LHCN-M2 (cell line): ENCODE results near the gene CCDC159. TPM values are rescaled to one million over a fixed set of nuclear protein-coding genes. Genes with fewer than 3 reads are reported as not detected.
A peak's percentile ranks its signal among the peaks of the same experiment; 100 is the strongest.
"Not testable (repeated sequence)": the region's sequence is repeated elsewhere in the genome, so short reads cannot be mapped to it uniquely, and the experiment has no call there.

Experiments used
- DNase-seq: peaks from one replicate; pipeline ENCODE4 v3.0.0-alpha.2; 2012; ENCODE audit warnings: low read depth
- polyA plus RNA-seq: library from polyadenylated mRNA; unstranded; fragments of >200 nt; gene quantifications from one replicate; pipeline ENCODE4 v1.2.1, GENCODE V29; 2012; ENCODE audit warnings: missing spikeins
- total RNA-seq: library from RNA; depleted of rRNA; stranded (reverse); fragments of >200 nt; gene quantifications from 2 replicates; pipeline ENCODE4 v1.2.3, GENCODE V29; 2014; rRNA removed

Gene CCDC159
- total RNA-seq, result 2.8 and 3.6 TPM in 2 replicates
- 7.4 TPM for polyA plus RNA-seq

GRCh38 chr19:11346104-11346940 is at the start of gene CCDC159, which contains the start of gene TMEM205:
Gene CCDC159 (plus strand): TSS chr19:11346519. CDS start chr19:11346607, 88 bp downstream.
Gene TMEM205 (minus strand): TSS chr19:11346268. CDS start chr19:11345619, 649 bp downstream.
- DNase-seq, result peak; percentile 100

DNA sequence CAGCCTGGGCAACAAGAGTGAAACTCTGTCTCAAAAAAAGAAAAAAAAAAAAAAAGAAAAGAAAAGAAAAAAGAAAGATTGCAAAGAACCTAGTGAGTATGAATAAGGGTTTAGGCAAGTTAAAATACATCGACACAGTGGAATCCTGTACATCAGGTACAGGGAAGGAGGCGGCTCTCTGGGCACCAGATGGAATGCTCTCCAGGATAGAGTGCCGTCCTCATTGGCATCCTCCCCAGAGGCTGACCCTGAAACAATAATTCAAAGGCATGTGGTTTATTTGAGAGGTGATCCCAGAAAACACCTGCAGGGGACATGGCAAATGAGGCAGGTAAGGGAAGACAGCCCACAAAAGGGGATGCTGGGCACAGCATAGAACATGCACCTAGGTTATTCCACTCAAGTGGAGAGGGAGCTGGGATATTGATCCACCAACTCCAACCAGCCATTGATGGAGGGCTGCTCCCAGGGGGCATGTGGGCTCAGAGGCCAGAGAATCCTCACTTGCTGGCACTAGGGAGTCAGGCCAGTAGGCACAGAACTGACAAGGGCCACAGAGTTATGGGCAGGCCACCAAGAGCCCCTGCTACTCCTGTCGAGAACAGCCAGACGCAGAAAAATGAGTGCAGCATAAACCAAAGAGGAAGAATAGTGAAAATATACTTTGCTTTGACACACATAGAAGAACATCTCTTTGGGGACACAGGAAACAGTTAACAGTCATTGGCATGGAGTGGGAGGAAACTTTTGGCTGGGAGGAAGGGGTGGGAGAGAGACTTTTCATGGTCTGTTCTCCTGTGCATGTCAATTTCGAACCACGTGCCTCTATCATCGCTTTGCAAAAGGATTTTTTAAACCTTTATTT is 46.1 kb upstream of the CCDC159 start:
- no peak for DNase-seq

DNA sequence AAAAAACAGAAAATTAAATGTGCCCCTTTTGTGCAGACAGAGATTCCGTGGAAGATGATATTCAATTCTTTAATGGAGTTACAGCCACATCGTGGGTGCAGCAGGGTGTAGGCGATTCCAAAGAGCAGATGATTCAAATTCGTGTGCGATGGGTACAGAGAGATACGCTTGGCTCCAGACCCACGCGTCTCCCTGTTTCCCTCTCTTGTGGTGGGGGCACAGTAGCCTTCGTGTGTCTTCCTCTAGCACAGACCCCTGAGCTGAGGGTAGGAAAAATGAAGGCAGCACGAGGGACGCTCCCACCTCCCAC is 45.6 kb upstream of the CCDC159 start:
- no peak for DNase-seq

- DNase-seq, result peak; percentile 15
Measured at GRCh38 chr19:11304936-11305335, 41.4 kb upstream of the CCDC159 start.

- no peak for DNase-seq
Measured at GRCh38 chr19:11306337-11306736, 40.0 kb upstream of the CCDC159 start.

DNA sequence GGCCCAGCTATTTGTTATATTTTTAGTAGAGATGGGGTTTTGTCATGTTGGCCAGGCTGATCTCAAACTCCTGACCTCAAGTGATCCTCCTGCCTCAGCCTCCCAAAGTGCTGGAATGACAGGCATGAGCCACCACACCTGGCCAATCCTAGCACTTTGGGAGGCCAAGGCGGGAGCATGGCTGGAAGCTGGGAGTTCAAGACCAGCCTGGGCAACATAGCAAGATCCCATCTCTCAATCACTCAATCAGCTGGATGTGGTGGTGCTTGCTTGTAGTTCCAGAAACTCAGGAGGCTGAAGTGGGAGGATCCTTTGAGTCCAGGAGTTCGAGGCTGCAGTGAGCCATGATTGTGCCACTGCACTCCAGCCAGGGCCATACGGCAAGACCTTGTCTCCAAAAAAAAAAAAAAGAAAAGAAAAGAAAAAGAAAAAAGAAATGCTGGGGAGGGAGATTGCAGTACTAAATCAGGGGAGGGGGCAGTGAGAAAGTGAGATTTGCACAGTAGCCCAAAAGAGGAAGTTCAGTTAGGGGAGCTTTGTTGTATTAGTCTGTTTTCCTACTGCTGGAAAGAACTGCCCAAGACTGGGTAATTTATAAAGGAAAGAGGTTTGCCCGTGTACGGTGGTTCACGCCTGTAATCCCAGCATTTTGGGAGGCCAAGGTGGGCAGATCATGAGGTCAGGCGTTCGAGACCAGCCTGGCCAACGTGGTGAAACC is 25.9 kb upstream of the CCDC159 start:
- not testable (repeated sequence) for DNase-seq

- DNase-seq, result no peak
Measured at GRCh38 chr19:11321191-11322126, 24.9 kb upstream of the CCDC159 start.

- no peak for DNase-seq
Measured at GRCh38 chr19:11322269-11323024, 23.9 kb upstream of the CCDC159 start.

- DNase-seq, result no peak
Measured at GRCh38 chr19:11323601-11324078, 22.7 kb upstream of the CCDC159 start.

- DNase-seq, result peak; percentile 80
Measured at GRCh38 chr19:11324079-11324661, 22.1 kb upstream of the CCDC159 start.

DNA sequence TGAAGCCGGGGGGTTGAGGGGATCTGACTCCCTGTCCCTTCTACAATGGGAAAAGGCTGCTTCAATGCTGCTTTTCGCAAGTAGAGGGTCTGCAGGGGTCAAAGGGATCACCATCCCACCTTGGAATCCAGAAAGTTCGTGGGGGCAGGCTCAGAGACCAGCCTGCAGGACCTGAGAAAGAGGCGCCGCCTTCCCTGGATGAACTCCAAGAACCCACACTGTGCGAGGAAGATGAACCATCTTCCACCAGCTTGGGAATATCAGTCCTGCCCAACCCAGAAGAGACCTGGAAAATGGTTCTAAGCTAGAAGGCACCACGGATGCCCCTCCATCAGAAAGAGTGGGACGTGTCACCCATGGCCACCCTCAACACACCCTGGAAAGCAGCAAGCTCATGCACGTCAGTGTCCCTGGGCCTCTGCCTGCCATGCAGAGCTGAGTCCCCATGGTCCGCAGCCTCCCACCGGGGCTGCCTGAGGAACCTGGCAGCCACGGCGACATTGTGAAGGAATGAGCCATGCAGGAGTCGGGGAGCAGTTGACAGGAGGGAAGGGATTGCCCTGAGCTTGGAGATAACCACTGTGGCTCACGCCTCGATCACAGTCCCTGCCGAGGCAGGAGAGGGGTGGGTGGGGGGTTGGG is 21.4 kb upstream of the CCDC159 start:
- DNase-seq, result no peak

GRCh38 chr19:11325544-11325943 is 20.8 kb upstream of the CCDC159 start:
- DNase-seq, result no peak

GRCh38 chr19:11330127-11330526 is 16.2 kb upstream of the CCDC159 start:
- no peak for DNase-seq

- DNase-seq, result no peak
Measured at GRCh38 chr19:11331502-11331901, 14.8 kb upstream of the CCDC159 start.

DNA sequence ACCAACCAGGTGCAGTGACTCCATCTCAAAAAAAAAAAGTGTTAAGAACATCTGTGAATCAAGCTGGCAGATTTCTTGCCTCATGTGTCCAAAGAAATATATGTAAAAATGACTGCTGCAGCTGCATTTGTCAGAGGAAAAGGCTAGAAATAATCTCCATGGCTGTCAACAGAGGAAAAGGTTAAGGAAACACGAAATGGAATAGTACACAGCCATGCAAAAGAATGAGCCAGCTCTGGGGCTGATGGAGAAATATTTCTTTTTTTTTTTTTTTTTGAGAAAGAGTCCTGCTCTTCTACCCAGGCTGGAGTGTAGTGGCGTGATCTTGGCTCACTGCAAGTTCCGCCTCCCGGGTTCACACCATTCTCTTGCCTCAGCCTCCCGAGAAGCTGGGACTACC is 13.5 kb upstream of the CCDC159 start:
- no peak for DNase-seq

GRCh38 chr19:11333838-11334237 is 12.5 kb upstream of the CCDC159 start:
- DNase-seq, result peak; percentile 30

DNA sequence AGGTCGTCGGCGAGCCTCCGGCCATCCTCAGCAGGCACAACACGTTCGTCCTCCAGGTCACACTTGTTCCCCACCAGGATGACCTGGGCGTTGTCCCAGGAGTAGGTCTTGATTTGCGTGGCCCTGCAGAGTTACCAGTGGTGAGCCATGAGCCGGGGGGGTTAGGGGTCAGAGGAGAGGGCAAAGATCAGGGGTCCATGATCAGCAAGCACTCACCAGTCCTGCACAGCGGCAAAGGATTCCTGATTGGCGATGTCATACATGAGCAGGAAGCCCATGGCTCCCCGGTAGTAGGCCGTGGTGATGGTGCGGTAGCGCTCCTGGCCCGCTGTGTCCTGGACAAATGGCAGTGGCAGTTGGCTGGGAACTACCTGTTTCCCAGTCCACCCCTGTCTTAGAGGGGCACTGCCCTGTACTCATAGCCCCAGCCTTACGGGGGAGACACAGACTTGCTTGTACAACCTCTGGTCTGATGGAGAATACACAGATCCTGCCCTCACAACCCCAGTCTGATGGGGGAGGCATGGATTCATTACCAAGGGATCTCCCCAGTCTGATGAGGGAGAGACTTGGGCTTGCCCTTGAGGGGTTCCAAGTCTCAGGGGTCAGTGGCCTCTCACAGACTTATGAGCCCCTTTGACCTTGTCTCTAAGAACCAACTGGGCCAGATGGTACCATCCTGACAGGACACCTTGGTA is 10.7 kb upstream of the CCDC159 start:
- DNase-seq, result no peak

- no peak for DNase-seq
Measured at GRCh38 chr19:11337080-11337479, 9.2 kb upstream of the CCDC159 start.
